DMS 273 (cell line): ENCODE results near the gene ZNF287.

Experiments used
- DNase-seq: peaks from one replicate; lab custom pipeline; 2025; ENCODE audit not compliant: unreplicated experiment; lab: John Stamatoyannopoulos, UW

Gene ZNF287

DNA sequence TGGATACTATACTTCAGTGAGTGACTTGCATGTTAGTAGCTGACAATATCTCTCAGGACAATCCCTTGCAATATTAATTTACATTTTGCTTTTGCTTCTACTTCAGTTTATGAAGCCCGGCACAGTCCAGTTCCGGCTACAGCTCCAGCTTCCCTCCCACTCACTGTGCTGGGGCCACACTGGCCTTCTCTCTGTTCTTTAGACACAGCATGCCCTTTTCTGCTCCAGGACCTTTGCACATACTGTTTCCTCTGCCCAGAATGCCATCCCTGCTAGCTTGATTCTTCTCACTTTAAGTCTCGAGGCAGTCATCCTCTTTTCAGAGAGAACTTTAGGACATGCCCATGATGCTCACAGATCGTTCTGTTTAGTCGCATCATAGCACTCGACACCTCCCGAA, 51.5 kb downstream of the ZNF287 start:
- no peak for DNase-seq

- peak; percentile 64 for DNase-seq
These were observed 52.4 kb downstream of the ZNF287 start for GRCh38 chr17:16516594-16517051.

GRCh38 chr17:16515933-16516332, 53.1 kb downstream of the ZNF287 start:
- no peak for DNase-seq

DNA sequence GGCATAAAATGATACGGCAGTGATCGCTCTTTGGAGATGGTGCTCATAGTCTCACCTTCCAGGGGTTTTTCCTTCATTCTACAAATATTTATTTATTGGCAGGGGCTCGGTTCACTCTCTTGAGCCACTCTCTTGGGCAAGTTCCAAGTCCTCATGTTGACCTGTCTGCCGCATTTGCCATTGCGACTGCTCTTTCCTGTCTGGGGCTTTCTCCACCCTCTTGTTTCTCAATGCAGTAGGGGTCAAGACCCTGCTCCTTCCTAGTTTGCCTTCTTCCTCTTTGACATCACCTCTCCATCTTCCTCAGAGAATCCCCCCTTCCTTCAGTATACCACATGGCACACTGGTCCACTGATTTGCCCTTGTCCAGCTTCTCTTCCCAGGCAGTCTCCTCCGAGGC, 55.1 kb downstream of the ZNF287 start:
- DNase-seq: no peak

- DNase-seq: no peak
These were observed 57.0 kb downstream of the ZNF287 start for GRCh38 chr17:16512011-16512410.

DNA sequence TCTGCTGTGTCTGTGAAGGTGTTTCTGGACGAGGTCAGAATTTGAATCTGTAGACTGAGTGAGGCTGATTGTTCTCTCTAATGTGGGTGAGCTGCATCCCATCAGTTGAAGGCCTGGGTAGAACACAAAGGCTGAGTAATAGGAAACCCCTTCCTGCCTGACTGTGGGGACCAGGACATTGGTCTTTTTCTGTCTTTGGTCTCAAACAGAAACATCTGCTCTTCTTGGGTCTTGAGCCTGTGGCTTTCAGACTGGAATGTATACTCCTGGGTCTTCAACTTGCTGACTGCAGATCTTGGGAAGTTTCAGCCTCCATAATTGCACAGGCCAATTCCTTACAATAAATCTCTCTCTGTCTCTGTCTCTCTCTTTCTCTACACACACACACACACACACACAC, 57.4 kb downstream of the ZNF287 start:
- DNase-seq: no peak

GRCh38 chr17:16507918-16508533, 61.0 kb downstream of the ZNF287 start:
- DNase-seq: no peak

- no peak for DNase-seq
These were observed 62.8 kb downstream of the ZNF287 start for GRCh38 chr17:16506188-16506587.

GRCh38 chr17:16504984-16505383, 64.0 kb downstream of the ZNF287 start:
- no peak for DNase-seq
